Measurements from ENCODE around the gene JAGN1. TPM values are rescaled to one million over a fixed set of nuclear protein-coding genes. Genes with fewer than 3 reads are reported as not detected.
"Not testable (repeated sequence)": the region's sequence is repeated elsewhere in the genome, so short reads cannot be mapped to it uniquely, and the experiment has no call there.

The JAGN1 gene
- total RNA-seq, 1 donor from 2014 or later = 18.4 TPM

GRCh38 chr3:9864200-9864927 lies 26.0 kb upstream of the JAGN1 start:
- DNase-seq (peak; percentile 67), ATAC-seq (peak; percentile 44)
- intact Hi-C loops (cut with micrococcal nuclease) = no loop called here

DNA sequence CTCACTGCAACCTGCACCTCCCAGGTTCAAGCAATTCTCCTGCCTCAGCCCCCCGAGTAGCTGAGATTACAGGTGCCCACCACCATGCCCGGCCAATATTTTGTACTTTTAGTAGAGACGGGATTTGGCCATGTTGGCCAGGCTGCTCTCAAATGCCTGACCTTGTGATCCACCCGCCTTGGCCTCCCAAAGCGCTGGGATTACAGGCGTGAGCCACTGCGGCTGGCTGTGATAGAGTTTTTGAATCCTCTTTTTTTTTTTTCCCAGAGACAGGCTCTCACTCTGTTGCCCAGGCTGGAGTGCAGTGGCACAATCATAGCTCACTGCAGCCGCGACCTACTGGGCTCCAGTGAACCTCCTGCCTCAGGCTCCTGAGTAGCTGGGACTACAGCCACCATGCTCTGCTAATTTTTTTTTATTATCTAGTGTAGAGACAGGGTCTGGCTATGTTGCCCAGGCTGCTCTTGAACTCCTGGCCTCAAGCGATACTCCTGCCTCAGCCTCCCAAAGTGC lies 25.2 kb upstream of the JAGN1 start:
- intact Hi-C loops (cut with micrococcal nuclease); DNase-seq; ATAC-seq: not testable (repeated sequence)

- intact Hi-C loops (cut with micrococcal nuclease) = no loop called here
- no peak for DNase-seq
- ATAC-seq = no peak
Observed at GRCh38 chr3:9866639-9867038, 23.8 kb upstream of the JAGN1 start.

DNA sequence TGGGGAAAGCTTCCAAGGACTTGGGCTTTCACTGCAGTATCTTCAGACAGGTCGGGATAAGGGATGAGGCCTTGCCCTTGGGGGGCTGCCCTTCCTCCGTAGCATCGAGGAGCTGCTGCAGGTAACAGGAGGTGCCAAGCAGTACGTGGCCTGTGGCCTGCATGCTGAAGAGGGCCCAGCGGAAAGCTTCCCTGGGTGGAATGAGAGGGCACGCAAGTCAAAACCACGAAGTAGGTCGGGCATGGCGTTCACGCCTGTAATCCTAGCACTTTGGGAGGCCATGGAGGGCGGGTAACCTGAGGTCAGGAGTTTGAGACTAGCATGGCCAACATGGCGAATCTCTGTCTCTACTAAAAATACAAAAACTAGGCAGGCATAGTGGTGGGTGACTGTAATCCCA lies 23.3 kb upstream of the JAGN1 start:
- no peak for ATAC-seq
- intact Hi-C loops (cut with micrococcal nuclease) = no loop called here
- no peak for DNase-seq

- ATAC-seq (no peak), DNase-seq (no peak)
- intact Hi-C loops (cut with micrococcal nuclease) = no loop called here
Observed at GRCh38 chr3:9869955-9870354, 20.5 kb upstream of the JAGN1 start.

DNA sequence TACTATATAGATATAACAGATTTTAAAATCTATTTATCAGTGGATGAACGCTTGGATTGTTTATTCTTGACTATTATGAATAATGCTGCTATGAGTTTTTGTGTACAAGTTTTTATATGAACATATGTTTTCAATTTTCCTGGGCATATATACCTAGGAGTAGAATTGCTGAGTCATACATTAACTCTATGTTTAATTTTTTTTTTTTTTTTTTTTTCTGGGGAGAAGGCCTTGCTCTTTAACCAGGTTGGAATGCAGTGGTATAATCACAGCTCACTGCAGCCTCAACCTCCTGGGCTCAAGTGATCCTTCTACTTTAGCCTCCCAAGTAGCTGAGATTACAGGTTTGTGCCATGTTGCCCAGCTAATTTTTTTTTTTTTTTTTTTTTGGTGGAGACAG lies 19.4 kb upstream of the JAGN1 start:
- DNase-seq (no peak), ATAC-seq (no peak)
- intact Hi-C loops (cut with micrococcal nuclease) = no loop called here

- DNase-seq; ATAC-seq; intact Hi-C loops (cut with micrococcal nuclease): not testable (repeated sequence)
Observed at GRCh38 chr3:9872067-9872466, 18.3 kb upstream of the JAGN1 start.

DNA sequence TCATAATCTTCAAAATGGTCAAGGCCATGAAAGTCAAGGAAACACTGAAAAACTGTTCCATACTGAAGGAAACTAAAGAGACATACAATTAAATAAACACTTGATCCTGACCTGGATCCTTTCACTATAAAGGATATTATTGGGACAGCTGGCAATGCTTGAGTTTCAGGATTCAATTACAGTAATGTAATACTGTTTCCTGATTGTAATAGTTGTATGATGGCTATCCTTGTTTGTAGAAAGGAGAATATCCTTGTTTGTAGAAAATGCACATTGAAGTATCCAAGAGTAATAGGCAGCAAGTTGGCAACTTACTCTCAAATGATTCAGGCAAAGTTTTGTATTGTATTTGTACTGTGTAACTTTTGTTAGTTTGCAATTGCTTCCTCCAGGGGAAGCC lies 15.0 kb upstream of the JAGN1 start:
- ATAC-seq = no peak
- DNase-seq = no peak
- intact Hi-C loops (cut with micrococcal nuclease) = no loop called here

GRCh38 chr3:9876255-9876654 lies 14.2 kb upstream of the JAGN1 start:
- ATAC-seq; intact Hi-C loops (cut with micrococcal nuclease); DNase-seq: not testable (repeated sequence)

DNA sequence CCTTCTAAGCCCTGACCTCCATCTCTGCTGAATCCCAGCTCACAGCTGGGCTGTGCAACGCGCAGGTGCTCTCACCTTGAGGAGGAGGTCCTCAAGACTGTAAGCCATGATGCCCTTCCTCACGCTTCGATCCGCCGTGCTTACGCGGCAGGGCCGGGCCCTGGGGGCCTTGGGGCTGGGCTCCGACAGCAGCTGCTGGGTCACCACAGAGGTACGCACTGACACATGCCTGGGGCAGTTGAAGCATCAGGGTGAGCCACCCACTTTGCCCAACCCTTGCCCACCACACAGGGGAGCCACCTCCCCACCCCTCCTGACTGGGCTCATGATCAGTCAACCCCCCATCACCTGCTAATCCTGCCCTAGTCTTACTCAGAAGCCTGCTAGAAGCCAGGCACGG lies 13.4 kb upstream of the JAGN1 start:
- no peak for ATAC-seq
- DNase-seq = no peak

GRCh38 chr3:9878700-9879099 lies 11.7 kb upstream of the JAGN1 start:
- DNase-seq (no peak), ATAC-seq (no peak)
- intact Hi-C loops (cut with micrococcal nuclease) = no loop called here

More for the DNA sequence above, 13.4 kb upstream of the JAGN1 start:
- intact Hi-C loops (cut with micrococcal nuclease) = no loop called here

DNA sequence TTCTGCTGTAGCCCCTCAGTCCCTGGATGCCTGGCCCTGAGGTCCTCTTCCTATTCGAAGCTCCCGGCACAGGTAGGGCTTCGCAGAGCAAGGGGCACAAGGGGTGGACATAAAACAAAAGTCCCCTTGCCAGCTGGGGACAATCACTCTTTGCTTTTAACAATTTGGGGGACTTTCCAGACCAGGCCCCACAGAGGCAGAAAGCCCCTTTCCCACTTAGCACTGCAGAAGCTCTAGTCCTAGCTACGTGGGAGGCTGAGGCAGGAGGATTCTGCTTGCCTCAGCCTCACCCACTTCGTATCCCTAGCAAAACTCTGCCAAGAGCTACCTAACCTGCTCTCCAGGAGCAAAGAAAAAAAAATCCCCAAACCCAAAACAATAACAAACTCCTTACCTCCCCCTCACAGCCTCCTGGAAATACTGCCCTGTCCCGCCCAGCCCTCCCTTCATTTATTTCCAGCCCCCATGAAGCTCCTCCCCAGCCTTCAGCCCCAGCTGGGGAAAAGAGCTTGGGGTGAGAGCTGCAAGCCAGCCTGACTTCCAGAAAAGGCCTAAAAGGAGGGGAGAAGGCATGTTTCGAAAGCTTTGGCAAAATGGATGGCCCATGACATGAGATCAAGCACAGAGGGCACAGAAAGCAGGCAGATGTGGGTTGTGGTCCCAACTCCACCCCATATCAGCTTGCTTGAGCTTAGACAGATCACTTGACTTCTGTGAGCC lies 10.4 kb upstream of the JAGN1 start, which contains the start of gene CIDEC:
TSS of gene CIDEC (minus strand) at position 424 of the 720 bp plus-strand sequence. CDS start 1,767 bp downstream, outside the sequence.
- DNase-seq = no peak
- intact Hi-C loops (cut with micrococcal nuclease) = no loop called here

DNA sequence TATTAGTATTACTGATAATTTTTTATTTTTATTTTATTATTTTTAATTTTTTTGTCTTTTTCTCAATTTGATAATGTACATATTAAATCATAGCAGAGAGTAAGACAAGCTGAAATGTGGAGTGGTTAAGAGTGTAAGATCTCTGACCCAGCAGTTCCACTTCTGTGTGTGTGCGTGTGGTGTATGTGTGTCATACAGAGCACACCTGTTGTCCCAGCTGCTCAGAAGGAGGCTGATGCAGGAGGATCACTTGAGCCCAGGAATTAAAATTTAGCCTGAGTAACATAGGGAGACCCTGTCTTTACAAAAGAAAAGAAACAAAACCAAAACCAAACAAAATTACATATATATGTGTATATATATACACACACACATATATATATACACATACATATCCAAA lies 9.0 kb upstream of the JAGN1 start:
- DNase-seq (no peak), ATAC-seq (no peak)
- intact Hi-C loops (cut with micrococcal nuclease) = no loop called here

More for the DNA sequence above, 10.4 kb upstream of the JAGN1 start, which contains the start of gene CIDEC:
- ATAC-seq = no peak

GRCh38 chr3:9883706-9884554 lies 6.5 kb upstream of the JAGN1 start:
- intact Hi-C loops (cut with micrococcal nuclease) = no loop called here
- no peak for ATAC-seq

DNA sequence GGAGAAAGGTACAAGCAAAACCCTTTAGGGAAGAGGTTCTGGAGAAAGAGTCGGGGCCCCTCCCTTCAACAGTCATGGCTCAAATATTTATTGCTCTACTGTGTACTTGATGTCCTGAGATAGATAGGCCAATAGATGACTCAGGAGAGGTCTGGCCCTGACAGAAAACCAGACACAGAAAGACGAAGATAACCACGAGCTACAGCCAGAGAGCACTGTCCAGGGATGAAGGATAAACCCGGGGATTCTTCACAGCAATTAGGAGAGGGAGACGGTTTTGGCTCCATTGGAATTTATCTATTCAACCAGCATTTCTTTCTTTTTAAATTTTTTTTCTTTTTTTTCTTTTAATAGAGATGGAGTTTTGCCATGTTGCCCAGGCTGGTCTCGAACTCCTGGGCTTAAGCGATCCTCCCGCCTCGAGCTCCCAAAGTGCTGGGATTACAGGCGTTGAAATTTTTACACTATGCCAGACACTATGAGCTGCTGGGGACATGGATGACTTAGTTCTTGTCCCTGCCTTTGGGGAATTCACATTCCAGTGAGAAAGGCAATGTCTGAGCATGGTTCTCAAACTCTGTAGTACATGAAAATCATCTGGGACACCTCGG lies 5.8 kb upstream of the JAGN1 start:
- ATAC-seq = no peak
- DNase-seq = no peak
- intact Hi-C loops (cut with micrococcal nuclease) = no loop called here

More at GRCh38 chr3:9883706-9884554, 6.5 kb upstream of the JAGN1 start:
- DNase-seq = no peak

- no peak for ATAC-seq
- intact Hi-C loops (cut with micrococcal nuclease) = no loop called here
Observed at GRCh38 chr3:9886328-9886727, 4.1 kb upstream of the JAGN1 start.

DNA sequence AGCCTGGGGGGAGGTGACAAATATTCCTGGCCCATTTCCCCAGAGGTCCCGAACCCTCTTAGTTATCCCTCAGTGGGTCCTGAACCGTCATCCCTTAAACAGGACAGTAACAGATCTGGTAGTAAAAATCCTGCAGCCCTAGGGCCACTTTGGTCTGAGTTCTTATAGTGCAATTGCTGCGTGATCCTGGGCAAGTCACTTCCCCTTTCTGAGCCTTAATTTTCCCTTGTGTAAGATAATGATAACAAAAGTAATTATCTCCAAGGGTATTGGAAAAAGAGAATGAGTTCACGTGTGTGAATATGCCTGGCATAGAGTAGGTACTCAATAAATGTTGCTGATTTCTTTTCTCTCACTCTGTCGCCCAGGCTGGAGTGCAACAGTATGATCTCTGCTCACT lies 2.9 kb upstream of the JAGN1 start:
- no peak for DNase-seq
- ATAC-seq = no peak
- intact Hi-C loops (cut with micrococcal nuclease) = no loop called here

More at GRCh38 chr3:9886328-9886727, 4.1 kb upstream of the JAGN1 start:
- no peak for DNase-seq

DNA sequence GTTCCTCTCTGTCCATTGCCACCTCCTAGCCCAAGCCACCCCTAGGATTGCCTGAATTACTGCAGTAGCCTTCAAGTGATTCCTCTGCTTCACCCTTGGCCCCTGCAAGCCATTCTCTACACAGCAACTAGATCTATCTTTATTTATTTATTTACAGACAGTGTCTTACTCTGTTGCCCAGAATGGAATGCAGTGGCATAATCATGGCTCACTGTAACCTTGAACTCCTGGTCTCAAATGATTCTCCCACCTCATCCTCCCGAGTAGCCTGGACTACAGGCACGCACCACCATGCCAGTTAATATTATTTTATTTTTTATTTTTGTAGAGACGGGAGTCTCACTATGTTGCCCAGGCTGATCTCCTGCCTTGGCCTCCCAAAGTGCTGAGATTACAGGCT lies 1.9 kb upstream of the JAGN1 start:
- intact Hi-C loops (cut with micrococcal nuclease) = no loop called here
- ATAC-seq = no peak
- DNase-seq = no peak

DNA sequence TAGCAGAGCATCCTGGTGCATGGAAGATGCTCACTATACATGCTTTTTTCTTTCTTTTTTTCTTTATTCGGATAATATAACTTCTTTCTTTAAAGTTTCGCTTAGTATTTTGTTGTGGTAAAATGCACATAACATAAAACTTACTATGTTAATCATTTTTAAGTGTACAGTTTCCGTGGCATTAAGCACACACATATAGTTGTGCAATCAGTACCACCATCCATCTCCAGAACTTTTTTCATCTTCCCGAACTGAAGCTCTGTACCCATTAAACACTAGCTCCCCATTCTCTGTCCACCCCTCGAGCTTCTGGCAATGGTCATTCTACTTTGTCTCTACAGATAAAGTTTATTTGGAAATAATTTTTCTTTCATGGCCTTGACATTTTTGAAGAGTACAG lies 1.0 kb upstream of the JAGN1 start:
- DNase-seq (no peak), ATAC-seq (no peak)
- intact Hi-C loops (cut with micrococcal nuclease) = no loop called here
